ENCODE results near the gene ST8SIA6.
"Not testable (repeated sequence)": the region's sequence is repeated elsewhere in the genome, so short reads cannot be mapped to it uniquely, and the experiment has no call there.

The ST8SIA6 gene, protein sequence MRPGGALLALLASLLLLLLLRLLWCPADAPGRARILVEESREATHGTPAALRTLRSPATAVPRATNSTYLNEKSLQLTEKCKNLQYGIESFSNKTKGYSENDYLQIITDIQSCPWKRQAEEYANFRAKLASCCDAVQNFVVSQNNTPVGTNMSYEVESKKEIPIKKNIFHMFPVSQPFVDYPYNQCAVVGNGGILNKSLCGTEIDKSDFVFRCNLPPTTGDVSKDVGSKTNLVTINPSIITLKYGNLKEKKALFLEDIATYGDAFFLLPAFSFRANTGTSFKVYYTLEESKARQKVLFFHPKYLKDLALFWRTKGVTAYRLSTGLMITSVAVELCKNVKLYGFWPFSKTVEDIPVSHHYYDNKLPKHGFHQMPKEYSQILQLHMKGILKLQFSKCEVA

GRCh38 chr10:17454161-17455014, at the start of gene ST8SIA6:
Gene ST8SIA6, minus strand, starts transcription at chr10:17454595. Its CDS starts 340 bp downstream, at chr10:17454255.
- Histone ChIP-seq H3K27ac (ENCODE audit: low read length) (no peak within 1 kb of the TSS), H3K4me3 (ENCODE audit: low read length) (peak within 1 kb of the TSS; percentile 75), H3K27me3 (ENCODE audit: insufficient read depth, low read length) (peaks cover 49% of the 10 kb centered on the region), H3K4me1 (ENCODE audit: insufficient read depth, low read length) (peaks cover 20% of the 10 kb centered on the region; the same call in 1 of the 2 replicates), H3K36me3 (ENCODE audit: insufficient read depth, low read depth, low read length) (0 out of 2 replicates have a peak, but pooled peaks cover 2% of the 10 kb centered on the region), H3K9me3 (ENCODE audit: insufficient read depth, low read depth, low read length) (no peaks in the 10 kb centered on the region), H3K9ac (ENCODE audit: low read depth, low read length) (peak within 1 kb of the TSS; percentile 47; the same call in 1 of the 2 replicates)

- Histone ChIP-seq H3K27me3 (ENCODE audit: insufficient read depth, low read length) (no peaks in the 10 kb centered on the region), H3K4me3 (ENCODE audit: low read length) (no peak overlapping the region), H3K9me3 (ENCODE audit: insufficient read depth, low read depth, low read length) (no peaks in the 10 kb centered on the region), H3K36me3 (ENCODE audit: insufficient read depth, low read depth, low read length) (no peaks in the 10 kb centered on the region), H3K9ac (ENCODE audit: low read depth, low read length) (no peak overlapping the region), H3K27ac (ENCODE audit: low read length) (no peak overlapping the region), H3K4me1 (ENCODE audit: insufficient read depth, low read length) (no peaks in the 10 kb centered on the region)
Observed at GRCh38 chr10:17503795-17504194, 49.4 kb upstream of the ST8SIA6 start.

- H3K4me1 ChIP-seq (ENCODE audit: insufficient read depth, low read length) = no peaks in the 10 kb centered on the region
- H3K9me3 ChIP-seq (ENCODE audit: insufficient read depth, low read depth, low read length) = no peaks in the 10 kb centered on the region
- H3K9ac ChIP-seq (ENCODE audit: low read depth, low read length) = no peak overlapping the region
- no peaks in the 10 kb centered on the region for H3K36me3 ChIP-seq (ENCODE audit: insufficient read depth, low read depth, low read length)
- no peak overlapping the region for H3K27ac ChIP-seq (ENCODE audit: low read length)
- H3K4me3 ChIP-seq (ENCODE audit: low read length) = no peak overlapping the region
- no peaks in the 10 kb centered on the region for H3K27me3 ChIP-seq (ENCODE audit: insufficient read depth, low read length)
Observed at GRCh38 chr10:17502814-17503213, 48.4 kb upstream of the ST8SIA6 start.

DNA sequence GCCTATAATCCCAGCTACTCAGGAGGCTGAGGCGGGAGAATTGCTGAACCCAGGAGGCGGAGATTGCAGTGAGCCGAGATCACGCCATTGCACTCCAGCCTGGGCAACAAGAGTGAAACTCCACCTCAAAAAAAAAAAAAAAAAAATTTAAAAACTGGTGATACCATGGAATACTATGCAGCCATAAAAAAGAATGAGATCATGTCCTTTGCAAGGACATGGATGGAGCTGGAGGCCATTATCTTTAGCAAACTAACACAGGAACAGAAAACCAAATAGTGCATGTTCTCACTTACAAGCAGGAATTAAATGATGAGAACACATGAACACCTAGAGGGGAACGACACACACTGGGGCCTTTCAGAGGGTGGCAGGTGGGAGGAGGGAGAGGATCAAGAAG, 44.6 kb upstream of the ST8SIA6 start:
- not testable (repeated sequence) for H3K36me3 ChIP-seq (ENCODE audit: insufficient read depth, low read depth, low read length); H3K9ac ChIP-seq (ENCODE audit: low read depth, low read length); H3K4me3 ChIP-seq (ENCODE audit: low read length); H3K9me3 ChIP-seq (ENCODE audit: insufficient read depth, low read depth, low read length); H3K4me1 ChIP-seq (ENCODE audit: insufficient read depth, low read length); H3K27me3 ChIP-seq (ENCODE audit: insufficient read depth, low read length); H3K27ac ChIP-seq (ENCODE audit: low read length)

- Histone ChIP-seq H3K36me3 (ENCODE audit: insufficient read depth, low read depth, low read length) (no peaks in the 10 kb centered on the region), H3K27me3 (ENCODE audit: insufficient read depth, low read length) (no peaks in the 10 kb centered on the region), H3K4me3 (ENCODE audit: low read length) (no peak overlapping the region), H3K9me3 (ENCODE audit: insufficient read depth, low read depth, low read length) (no peaks in the 10 kb centered on the region), H3K4me1 (ENCODE audit: insufficient read depth, low read length) (no peaks in the 10 kb centered on the region), H3K9ac (ENCODE audit: low read depth, low read length) (no peak overlapping the region), H3K27ac (ENCODE audit: low read length) (no peak overlapping the region)
Observed at GRCh38 chr10:17497446-17498030, 43.1 kb upstream of the ST8SIA6 start.

GRCh38 chr10:17494626-17495260, 40.3 kb upstream of the ST8SIA6 start:
- H3K9ac ChIP-seq (ENCODE audit: low read depth, low read length) = no peak overlapping the region

DNA sequence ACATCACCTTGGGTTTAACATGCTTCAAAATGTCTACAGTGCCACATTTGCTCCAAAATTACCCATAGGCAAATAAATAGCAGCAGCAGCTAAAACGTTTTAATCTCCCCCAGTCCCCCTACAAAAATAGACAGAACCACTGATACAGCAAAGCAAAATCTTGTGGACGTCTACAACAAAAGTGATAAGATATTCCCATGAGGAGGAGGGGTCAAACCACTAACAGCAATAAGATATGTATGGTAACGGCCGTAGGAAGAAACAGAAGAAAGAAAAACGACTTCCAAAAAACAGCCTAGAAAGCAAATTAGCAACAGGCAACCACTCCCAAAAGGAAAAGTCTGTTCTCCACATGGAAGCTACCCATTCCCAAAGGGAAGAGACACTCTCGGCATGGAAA, 34.5 kb upstream of the ST8SIA6 start:
- Histone ChIP-seq H3K9me3 (ENCODE audit: insufficient read depth, low read depth, low read length) (no peaks in the 10 kb centered on the region), H3K4me3 (ENCODE audit: low read length) (no peak overlapping the region), H3K9ac (ENCODE audit: low read depth, low read length) (no peak overlapping the region), H3K27ac (ENCODE audit: low read length) (no peak overlapping the region), H3K4me1 (ENCODE audit: insufficient read depth, low read length) (no peaks in the 10 kb centered on the region), H3K27me3 (ENCODE audit: insufficient read depth, low read length) (no peaks in the 10 kb centered on the region), H3K36me3 (ENCODE audit: insufficient read depth, low read depth, low read length) (no peaks in the 10 kb centered on the region)

More at GRCh38 chr10:17494626-17495260, 40.3 kb upstream of the ST8SIA6 start:
- Histone ChIP-seq H3K36me3 (ENCODE audit: insufficient read depth, low read depth, low read length) (no peaks in the 10 kb centered on the region), H3K4me3 (ENCODE audit: low read length) (no peak overlapping the region), H3K27ac (ENCODE audit: low read length) (no peak overlapping the region), H3K27me3 (ENCODE audit: insufficient read depth, low read length) (no peaks in the 10 kb centered on the region), H3K9me3 (ENCODE audit: insufficient read depth, low read depth, low read length) (no peaks in the 10 kb centered on the region), H3K4me1 (ENCODE audit: insufficient read depth, low read length) (no peaks in the 10 kb centered on the region)

DNA sequence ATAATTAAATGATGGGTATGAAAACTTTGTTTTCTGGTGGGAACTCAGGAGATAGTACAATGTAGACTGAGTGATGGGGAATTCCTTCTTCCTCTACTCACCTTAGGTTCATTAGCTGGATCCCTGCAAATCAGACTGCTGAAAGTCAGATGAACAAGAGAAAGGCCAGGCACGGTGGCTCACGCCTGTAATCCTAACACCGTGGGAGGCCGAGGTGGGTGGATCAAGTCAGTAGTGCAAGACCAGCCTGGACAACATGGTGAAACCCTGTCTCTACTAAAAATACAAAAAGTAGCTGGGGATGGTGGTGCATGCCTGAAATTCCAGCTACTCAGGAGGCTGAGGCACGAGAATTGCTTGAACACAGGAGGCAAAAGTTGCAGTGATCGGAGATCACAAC, 28.7 kb upstream of the ST8SIA6 start:
- peaks cover 7% of the 10 kb centered on the region; the same call in 1 of the 2 replicates for H3K9me3 ChIP-seq (ENCODE audit: insufficient read depth, low read depth, low read length)
- no peaks in the 10 kb centered on the region for H3K36me3 ChIP-seq (ENCODE audit: insufficient read depth, low read depth, low read length)
- H3K27me3 ChIP-seq (ENCODE audit: insufficient read depth, low read length) = no peaks in the 10 kb centered on the region
- no peak overlapping the region for H3K4me3 ChIP-seq (ENCODE audit: low read length)
- H3K4me1 ChIP-seq (ENCODE audit: insufficient read depth, low read length) = no peaks in the 10 kb centered on the region
- no peak overlapping the region for H3K9ac ChIP-seq (ENCODE audit: low read depth, low read length)
- no peak overlapping the region for H3K27ac ChIP-seq (ENCODE audit: low read length)

GRCh38 chr10:17479822-17480221, 25.4 kb upstream of the ST8SIA6 start:
- Histone ChIP-seq H3K36me3 (ENCODE audit: insufficient read depth, low read depth, low read length) (no peaks in the 10 kb centered on the region), H3K9ac (ENCODE audit: low read depth, low read length) (no peak overlapping the region), H3K9me3 (ENCODE audit: insufficient read depth, low read depth, low read length) (peaks cover 7% of the 10 kb centered on the region; the same call in 1 of the 2 replicates), H3K4me3 (ENCODE audit: low read length) (no peak overlapping the region), H3K27me3 (ENCODE audit: insufficient read depth, low read length) (no peaks in the 10 kb centered on the region), H3K4me1 (ENCODE audit: insufficient read depth, low read length) (no peaks in the 10 kb centered on the region), H3K27ac (ENCODE audit: low read length) (no peak overlapping the region)

DNA sequence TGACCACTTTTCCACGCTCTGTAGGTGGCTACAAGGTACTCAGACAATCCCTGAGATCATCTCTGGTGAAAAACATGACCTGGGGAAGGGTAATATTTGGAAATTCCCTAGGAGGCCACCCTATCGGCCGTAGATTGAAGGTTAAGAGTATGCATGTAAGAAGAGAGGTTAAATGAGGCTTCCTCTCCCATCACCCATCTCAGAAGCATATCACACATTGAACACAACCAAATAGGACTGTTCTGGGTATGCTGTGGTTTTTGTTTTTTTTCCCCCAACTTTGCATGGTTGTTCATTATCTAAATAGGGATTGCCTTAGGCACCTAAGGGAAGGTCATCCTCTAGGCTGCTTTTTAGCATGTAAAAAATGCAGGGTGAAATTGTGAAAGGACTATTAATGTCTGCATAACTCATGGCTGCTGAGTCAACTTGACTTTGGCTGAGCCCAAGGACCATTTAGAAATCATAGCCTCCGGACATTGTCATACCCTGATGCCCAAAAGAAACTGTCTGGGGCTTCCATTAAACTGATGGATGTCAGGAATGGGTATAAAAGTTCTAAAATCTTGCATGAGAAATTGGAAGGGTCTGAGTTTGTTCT, 24.7 kb upstream of the ST8SIA6 start:
- Histone ChIP-seq H3K4me3 (ENCODE audit: low read length) (no peak overlapping the region), H3K27me3 (ENCODE audit: insufficient read depth, low read length) (no peaks in the 10 kb centered on the region), H3K4me1 (ENCODE audit: insufficient read depth, low read length) (no peaks in the 10 kb centered on the region), H3K27ac (ENCODE audit: low read length) (no peak overlapping the region), H3K9me3 (ENCODE audit: insufficient read depth, low read depth, low read length) (peaks cover 7% of the 10 kb centered on the region; the same call in 1 of the 2 replicates), H3K9ac (ENCODE audit: low read depth, low read length) (no peak overlapping the region), H3K36me3 (ENCODE audit: insufficient read depth, low read depth, low read length) (no peaks in the 10 kb centered on the region)

DNA sequence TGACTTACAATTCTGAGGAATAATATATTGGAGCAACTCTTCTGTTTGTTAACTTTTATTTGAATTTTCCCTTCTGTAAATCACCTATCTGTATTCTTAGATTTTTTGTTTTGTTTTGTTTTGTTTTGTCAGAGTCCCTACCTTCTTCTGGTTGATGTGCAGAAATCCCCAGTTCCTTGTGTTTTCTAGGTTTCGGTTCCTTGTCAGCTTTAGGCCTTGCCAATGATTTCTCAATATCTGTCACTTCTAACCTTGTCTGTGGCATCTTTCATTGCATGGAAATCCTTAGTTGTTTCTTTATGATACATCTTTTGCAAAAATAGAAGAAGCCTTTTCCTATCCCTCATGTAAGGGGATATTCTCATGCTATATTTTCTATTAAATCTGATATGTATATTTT, 21.7 kb upstream of the ST8SIA6 start:
- no peaks in the 10 kb centered on the region for H3K4me1 ChIP-seq (ENCODE audit: insufficient read depth, low read length)
- 0 out of 2 replicates have a peak, but pooled peaks cover under 1% of the 10 kb centered on the region for H3K9me3 ChIP-seq (ENCODE audit: insufficient read depth, low read depth, low read length)
- no peak overlapping the region for H3K9ac ChIP-seq (ENCODE audit: low read depth, low read length)
- H3K27ac ChIP-seq (ENCODE audit: low read length) = no peak overlapping the region
- no peaks in the 10 kb centered on the region for H3K27me3 ChIP-seq (ENCODE audit: insufficient read depth, low read length)
- no peak overlapping the region for H3K4me3 ChIP-seq (ENCODE audit: low read length)
- H3K36me3 ChIP-seq (ENCODE audit: insufficient read depth, low read depth, low read length) = no peaks in the 10 kb centered on the region

Measured in iPS-20b (cell line).